AG08396 (cell line): ENCODE results near the gene MAP3K6.
"Not testable (repeated sequence)": the region's sequence is repeated elsewhere in the genome, so short reads cannot be mapped to it uniquely, and the experiment has no call there.

Experiments used
- DNase-seq: peaks from one replicate; pipeline ENCODE4 v3.0.0; 2012; ENCODE audit warnings: low spot score, mixed read lengths

The MAP3K6 gene, protein sequence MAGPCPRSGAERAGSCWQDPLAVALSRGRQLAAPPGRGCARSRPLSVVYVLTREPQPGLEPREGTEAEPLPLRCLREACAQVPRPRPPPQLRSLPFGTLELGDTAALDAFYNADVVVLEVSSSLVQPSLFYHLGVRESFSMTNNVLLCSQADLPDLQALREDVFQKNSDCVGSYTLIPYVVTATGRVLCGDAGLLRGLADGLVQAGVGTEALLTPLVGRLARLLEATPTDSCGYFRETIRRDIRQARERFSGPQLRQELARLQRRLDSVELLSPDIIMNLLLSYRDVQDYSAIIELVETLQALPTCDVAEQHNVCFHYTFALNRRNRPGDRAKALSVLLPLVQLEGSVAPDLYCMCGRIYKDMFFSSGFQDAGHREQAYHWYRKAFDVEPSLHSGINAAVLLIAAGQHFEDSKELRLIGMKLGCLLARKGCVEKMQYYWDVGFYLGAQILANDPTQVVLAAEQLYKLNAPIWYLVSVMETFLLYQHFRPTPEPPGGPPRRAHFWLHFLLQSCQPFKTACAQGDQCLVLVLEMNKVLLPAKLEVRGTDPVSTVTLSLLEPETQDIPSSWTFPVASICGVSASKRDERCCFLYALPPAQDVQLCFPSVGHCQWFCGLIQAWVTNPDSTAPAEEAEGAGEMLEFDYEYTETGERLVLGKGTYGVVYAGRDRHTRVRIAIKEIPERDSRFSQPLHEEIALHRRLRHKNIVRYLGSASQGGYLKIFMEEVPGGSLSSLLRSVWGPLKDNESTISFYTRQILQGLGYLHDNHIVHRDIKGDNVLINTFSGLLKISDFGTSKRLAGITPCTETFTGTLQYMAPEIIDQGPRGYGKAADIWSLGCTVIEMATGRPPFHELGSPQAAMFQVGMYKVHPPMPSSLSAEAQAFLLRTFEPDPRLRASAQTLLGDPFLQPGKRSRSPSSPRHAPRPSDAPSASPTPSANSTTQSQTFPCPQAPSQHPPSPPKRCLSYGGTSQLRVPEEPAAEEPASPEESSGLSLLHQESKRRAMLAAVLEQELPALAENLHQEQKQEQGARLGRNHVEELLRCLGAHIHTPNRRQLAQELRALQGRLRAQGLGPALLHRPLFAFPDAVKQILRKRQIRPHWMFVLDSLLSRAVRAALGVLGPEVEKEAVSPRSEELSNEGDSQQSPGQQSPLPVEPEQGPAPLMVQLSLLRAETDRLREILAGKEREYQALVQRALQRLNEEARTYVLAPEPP (N-terminal part only)

DNA sequence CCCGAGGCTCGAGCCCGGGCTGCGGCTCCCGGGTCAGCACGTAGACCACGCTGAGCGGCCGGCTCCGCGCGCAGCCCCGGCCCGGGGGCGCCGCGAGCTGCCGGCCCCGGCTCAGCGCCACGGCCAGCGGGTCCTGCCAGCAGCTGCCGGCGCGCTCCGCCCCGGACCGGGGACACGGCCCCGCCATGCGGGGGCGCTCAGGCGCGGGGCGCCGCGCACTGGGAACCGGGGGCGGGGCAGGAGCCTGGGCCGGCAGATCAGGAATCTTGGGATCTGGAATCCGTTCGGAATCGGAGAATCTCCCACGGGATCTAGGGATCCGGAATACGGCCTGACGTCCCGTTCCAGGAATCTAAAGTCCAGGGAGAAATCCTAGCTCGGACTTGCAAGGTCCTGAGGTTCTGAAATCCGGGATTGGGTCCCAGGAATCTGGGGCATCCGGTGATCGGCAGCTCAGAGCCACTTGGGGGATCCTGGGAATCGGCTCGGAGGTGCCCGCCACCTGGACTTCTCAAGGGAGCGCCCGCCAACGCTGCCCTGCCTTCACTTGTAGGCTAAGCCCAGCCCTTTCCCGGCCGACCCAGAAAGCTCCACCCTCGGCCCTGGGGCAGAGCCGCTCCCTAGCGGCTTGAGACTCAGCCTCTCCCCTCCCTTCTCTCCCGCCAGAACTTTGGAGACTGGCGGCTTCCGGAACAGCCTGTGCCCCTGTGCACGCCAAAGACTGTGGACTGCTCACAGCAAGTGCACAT lies at the start of gene MAP3K6:
Gene MAP3K6, minus strand, starts transcription at position 551 of the 749 bp plus-strand sequence. Its CDS starts 364 bp downstream, at position 187.
- peak; percentile 90 for DNase-seq

DNA sequence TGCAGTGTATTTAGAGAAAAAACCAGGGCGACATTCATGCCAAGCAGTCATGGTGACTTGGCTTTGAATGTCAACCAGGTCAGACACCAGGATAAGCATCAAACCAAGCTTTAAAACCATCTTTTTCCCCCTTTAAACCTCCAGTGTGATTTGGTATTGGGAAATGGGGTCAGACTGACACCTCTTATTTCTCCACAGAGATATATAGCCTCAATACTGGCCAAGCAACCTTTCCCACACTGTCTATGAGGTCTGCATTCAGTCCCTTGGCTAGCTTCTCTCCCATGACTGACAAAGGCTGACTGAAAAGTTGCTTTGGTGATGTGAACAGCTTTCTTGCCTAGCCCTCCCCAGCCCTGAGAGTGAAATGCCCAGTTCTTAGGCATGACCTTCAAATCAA lies 47.3 kb upstream of the MAP3K6 start:
- DNase-seq: no peak

DNA sequence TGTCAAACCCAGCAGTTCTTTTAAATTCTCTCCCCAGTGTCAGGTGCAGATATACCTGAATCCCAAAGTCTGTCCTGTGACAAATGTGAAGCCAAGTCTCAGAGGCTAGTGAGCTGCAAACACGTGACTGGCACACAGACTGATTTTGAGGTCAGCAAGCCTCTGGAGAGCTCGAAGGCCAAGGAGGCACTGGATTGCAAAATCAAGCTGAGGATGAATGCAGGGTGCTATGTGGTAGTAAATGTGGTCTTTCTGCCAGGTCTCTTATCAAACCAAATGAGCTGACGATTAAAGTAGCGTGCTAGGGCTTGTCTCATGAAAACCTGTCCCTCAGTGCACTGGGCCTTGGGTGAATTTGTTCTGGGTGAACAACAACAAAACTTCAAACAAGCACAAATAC lies 46.2 kb upstream of the MAP3K6 start:
- DNase-seq: no peak

DNA sequence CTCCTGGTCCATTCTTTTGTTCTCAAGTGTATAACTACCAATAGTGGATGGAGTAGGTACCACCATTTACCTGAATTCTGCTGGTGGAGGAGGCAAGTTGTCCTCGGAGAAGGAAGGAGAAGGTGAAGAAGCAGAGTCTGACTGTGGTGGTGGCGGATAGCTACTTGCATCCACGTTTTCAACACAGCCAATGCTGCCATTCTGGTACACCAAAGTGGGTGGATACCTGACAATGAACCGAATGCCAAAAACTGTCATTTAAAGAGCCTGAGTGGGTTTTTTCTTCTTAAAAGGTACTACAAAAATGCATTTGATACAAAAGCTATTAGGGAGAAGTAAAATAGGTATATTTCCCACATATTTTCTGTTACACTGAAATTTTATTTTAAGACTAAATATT lies 45.7 kb upstream of the MAP3K6 start:
- no peak for DNase-seq

DNA sequence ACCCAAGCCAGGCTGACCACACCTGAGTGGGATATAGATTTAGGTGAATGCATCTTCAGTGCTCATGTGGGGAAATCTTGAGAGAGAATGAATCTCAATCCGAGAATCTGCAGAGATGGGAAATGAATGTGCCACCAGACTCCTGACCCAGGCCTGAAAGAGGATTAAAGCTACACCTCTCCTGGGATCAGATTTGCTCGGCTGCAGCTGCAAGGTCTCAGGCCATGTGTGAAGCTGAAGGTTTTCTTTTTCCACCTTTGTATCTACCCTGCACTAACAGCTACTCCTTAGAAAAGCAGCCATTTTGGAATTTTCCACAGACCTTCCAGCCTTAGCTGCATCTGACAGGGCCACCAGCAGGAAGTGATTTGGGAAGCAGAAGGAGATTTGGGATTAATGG lies 43.9 kb upstream of the MAP3K6 start:
- no peak for DNase-seq

DNA sequence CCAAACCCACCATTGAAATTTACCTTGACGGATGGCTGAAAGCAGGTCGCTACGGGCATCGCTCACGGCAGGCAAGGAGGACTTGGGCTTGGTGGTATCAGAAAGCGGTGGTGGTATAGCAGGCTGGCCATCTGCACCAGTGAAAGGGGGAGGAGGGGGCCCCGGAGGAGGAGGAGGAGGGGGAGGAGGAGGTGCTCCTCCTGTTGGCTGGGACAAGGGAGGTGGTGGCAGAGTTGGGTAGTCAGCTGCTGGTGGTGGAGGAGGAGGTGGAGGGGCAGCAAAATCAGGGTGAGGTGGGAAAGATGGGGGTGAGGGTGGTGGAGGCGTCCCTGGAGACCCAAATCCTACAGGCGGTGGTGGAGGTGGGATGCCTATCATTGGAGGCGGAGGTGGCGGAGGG lies 42.9 kb upstream of the MAP3K6 start:
- no peak for DNase-seq

DNA sequence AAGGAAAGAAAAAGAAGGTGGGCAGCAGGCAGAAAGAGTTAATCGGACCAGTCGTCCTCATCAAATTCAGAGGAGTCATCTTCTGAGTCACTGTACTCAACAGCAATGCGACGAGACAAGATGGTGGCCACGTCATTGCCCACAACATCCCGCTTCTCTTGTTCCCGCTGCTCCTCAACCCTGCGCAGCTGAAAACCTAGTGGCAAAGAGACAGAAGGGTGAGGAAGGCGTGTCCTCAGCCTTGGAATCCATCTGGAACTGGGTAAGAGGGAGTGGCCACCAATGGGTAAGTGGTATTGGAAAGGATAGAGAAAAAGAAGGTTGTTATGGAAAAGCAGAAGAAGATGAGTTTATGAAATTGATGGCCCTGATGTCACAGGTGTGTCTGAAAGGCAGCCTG lies 41.4 kb upstream of the MAP3K6 start:
- DNase-seq: no peak

DNA sequence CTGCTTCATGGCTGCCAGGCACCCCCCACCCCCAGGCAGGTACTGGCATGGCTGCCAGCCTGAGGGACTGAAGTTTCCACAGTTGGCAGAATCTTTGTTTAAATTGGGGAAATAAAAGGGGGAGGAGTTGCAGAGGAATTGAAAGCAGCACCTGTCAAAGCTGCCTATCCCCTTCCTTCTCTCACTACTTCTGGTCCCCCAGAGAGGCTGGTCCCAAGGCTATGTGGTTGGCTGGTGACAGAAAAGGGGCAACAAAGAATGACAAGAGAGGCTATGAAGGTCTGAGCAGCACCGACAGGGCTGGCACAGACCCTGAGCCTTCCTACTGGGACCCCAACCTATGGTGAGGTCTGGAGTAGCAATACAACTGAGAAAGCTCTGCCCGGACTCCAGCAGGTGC lies 40.0 kb upstream of the MAP3K6 start:
- not testable (repeated sequence) for DNase-seq

DNA sequence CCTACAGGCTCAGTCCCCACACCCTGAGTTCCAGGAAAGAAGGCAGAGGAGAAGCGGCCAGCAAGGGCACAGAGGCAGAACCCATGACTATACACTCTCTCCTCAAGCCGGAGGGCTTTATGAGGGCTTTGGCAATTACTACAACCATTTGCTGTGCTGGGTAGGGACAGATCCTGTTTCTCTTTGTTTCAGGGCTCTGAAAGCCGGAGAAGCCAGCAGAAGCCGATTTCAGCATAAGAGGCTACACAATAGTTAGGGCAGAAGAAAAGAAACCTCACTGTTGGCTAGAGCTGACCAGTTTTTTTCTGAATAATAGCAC lies 39.6 kb upstream of the MAP3K6 start:
- DNase-seq: no peak

DNA sequence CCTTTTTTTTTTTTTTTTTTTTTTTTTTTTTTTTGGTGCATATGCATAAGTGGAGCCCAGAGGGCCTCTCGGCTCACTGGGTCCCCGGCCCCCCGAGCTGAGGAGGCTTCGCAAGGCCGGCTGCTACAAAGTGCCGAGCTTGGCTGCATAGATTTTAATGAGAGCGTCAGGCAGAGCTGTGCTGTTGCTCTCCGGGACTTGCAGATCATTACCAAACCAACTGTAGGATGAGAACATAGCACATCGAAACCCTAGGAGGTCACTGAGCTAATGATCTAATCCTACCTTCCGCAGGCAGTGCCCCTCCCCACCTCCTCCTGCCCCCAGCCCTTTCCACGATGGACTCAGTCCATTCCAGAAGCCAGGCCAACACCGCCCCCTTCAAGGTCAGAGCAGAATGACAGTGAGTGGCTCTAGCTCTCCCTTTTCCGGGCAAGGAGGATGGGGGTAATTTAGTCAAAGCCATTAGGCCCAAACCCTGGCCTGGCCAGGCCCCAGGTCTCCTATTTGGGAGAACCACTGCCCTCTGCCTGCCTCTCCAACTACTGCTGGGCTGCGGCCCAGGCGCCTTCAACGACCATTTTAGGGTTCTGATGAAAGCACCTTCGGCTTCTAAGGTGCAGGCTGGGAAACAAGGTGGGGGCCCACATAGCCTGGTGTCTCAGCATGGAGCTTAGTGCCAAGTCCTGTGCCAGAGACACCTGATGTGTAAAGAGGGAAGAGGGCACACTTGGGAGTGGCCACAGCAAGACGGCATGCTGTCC lies 39.0 kb upstream of the MAP3K6 start:
- not testable (repeated sequence) for DNase-seq

DNA sequence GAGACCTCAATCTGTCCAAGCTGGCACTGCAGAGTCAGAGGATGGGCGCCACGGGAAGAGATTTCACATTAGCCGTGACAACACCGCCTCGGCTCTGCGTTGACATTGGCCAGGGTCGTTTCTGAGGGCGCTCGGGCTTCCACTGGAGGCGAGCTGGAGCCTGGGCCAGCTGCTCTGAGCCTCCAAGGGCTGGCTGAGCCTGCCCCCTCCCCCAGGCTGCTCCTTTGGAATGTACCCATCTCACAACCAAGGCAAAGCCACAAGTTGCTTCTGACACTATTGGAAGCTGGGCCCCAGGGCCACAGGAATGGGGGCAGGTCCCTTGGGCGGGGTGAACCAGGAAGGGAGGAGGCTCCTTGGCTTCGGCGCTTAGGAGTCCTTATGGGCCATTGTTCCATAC lies 38.3 kb upstream of the MAP3K6 start:
- peak; percentile 65 for DNase-seq

DNA sequence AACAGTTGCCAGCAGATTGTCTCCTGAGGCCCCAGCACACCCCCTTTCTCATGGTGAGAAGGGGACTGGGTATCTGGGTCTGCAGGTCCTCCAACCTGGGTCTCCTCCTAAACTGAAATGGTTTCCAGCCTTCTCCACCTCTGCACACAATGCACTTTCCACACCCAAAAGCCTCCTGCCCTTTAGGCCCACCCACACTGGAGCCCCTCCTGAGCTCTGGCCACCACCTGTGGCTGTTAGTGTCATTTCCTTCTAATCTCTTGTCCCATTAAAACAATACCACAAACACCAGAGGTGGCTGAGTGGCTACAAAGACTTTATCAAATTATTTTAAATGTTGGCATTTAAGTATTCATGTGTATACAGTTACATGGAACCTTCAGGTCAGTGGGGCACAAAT lies 37.2 kb upstream of the MAP3K6 start:
- DNase-seq: no peak

DNA sequence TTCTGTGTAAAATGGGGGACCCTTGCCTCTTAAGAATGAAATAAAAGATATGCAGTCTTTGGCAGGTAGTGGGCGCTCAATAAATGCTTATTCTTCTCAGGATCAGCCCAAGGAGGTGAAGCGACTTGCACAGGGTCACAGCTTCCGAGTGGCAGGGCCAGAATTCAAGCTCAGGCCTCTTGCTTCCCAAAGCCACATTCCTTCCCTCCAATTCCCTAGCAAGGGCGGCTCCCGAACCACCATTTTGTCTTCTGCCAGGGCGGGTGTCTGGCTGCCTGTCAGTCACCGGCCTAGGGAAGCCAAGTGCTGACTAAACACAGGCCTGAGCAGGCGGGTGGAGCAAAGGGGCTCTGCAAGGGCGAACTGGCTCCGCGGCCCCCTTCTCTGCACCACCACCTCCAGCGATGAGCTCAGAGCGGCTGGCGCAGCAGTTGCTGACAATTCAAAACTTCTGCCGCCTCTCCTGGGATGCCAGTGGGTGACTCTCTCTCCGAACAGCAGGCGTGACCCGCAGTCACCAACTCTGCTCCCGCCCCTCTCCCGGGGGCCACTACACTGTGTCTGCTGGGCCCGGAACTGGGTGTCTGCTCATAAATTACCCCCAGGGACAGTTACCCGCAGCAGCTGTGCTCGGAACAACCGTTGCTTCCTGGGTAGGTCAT lies 36.4 kb upstream of the MAP3K6 start:
- DNase-seq: peak; percentile 58

DNA sequence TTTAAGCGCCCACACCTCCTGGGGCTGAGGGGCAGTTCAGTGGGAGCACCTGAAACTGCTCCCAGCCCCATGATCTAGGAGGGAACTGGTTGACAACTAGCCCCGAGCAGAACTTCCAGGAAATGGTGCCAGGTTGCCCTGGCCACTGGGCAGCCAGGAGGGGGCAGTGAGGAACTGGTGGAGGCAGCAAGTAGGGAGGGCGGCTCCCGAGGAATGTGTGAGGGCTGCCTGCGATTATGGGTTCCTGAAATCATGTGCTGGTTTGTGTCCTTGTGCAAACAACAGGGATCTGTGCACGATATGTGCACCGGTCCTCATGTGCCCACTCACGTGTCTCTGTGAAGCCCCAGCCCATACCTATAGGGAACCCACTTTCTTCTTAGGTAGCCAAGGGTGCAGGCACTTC lies 35.6 kb upstream of the MAP3K6 start:
- peak; percentile 72 for DNase-seq

DNA sequence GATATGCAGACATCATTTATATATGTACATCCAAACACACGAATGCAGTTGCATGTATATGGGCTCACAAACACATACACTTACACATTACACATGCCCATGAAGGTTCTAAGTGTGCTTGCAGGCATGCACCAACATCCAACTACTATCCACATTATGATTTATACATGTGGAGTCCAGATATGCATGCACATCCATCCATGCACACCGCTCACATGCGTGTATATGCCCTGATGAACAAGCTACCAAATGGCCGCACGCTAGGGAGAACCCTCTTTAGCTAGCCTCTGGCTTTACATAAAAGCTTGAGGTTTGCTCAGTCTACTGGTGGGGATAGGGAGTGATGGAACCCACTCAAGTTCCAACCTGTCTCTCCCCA lies 34.2 kb upstream of the MAP3K6 start:
- DNase-seq: no peak

DNA sequence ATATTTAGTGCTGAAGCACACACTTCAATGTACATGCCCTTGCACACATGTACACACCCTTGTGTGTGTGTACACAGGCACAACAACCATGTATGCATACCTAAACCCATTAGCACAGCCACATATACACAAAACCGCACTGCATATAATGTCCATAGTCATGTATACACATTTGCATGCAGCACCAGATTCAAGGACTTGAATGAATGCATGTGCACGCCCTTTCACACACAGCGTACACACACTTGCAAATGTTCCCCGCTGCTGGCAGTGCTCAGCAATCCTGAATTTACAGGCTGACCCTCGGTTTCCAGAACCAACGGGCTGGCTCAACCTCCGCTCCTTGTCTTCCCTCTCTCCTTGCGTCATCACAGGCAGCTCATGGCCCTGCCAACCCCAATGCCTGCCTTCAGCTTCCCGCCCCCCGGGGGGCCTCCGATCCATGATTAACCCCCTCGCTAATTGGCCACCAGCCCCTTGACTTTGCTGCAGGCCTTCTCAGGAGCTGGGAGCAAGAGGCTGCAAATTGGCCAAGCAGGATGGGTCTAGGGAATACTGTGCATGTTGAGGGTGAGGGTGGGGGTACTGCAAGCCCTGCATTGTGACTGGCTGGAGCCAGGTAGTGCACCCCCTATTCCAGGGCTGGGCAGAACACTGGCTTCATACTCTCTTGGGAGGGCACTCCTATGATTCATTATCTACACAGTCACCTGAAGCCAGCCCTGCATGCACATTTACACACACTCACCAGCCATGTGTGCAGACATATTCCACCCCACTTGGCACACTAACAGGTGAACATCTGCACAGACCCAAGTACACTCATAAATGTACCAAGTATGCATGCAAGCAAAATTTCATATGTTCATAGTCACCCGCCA lies 33.6 kb upstream of the MAP3K6 start:
- DNase-seq: peak; percentile 21

DNA sequence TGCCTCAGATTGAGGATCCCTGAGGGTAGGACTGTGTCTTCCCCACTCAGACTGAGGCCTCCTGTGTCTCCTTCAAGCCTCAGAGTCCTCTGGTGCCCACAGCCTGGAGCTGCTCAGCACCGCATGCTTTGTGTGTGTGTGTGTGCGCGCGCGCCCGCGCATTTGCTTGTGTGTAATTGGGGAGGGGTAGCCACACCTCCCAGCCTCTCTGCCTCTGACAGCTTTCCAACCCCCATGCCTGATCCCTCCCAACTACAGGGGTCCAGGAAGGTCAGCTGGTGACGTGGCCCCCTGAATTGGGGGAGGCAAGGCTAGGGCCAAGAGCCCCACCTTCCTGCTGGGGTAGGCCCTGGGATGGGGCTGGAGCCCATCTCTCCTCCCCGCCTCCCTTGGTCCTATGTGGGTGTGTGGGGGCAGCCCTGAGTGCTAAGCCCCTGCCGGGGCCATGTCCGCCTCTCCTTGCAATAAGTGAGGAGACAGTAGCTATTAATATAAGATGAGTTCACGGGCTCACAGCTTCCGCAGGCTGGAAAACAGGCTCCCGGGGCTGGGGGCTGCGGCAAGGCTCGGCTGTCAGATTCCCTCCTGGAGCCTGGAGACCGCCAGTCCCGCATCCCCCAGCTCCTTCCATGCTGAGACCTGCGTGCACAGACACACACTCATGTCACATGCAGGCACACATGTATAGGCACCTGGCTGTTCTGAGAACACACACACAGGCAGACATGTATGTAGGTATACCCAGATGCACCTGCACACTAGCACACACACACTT lies 32.7 kb upstream of the MAP3K6 start:
- no peak for DNase-seq

DNA sequence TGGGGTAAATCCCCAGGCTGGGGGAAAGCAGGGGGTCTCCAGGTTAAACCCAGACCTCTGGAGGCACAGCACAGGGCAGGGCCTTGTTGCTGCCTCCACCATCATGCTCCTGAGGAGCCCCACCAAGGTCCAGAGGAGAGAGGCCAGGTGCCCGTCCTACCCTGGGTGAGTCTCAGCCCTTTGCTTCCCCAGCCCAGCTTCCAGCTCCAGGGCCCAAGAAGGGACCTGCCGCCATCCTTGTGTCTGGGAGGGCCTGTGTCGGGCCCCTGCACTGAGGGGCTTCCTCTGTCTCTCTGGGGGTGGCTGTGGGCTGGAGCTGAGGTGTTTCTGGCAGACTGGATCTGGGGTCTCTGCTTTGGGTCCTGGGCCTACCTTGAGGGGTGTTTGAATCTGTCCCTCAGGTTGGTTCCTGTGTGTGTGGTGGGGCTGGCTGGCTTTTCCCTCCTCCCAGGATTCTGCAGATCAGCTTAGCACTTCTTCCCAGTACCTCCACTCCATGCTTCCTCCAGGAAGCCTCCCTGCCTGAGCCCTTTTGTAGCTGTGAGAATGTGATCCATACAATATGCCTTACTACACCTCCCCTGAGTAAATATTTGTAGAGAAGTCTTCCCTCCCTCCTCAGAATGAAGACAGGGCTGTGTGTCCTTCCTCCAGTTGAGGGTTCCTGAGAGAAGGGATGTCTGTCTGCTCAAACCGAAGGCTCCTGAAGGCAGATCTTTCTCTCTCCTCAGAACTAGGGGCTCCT lies 31.8 kb upstream of the MAP3K6 start:
- peak; percentile 6 for DNase-seq
